Keratinocyte (primary cell): Measurements from ENCODE around the gene PHLPP1. TPM values are rescaled to one million over a fixed set of nuclear protein-coding genes. Genes with fewer than 3 reads are reported as not detected.

ENCODE experiments used
- DNase-seq: peaks from one replicate; pipeline ENCODE4 v3.0.0-alpha.2; 2011; ENCODE audit warnings: low read depth, missing footprints, low spot score
- FAIRE-seq: peaks from 2 replicates; lab custom pipeline; 2011; peaks lifted over from hg19 to GRCh38; lab: Jason Lieb, UNC
- H2AFZ ChIP-seq: 2 replicates; pipeline ENCODE4 v1.6.0; 2012; ENCODE audit warnings: low read length, control low read depth, inconsistent platforms; ENCODE audit not compliant: control insufficient read depth
- H3K27ac ChIP-seq: 2 replicates; pipeline ENCODE4 v1.5.1; 2011; ENCODE audit warnings: low read length; ENCODE audit not compliant: control insufficient read depth, insufficient read depth
- H3K27me3 ChIP-seq: 3 replicates; pipeline ENCODE4 v1.6.0; 2011; ENCODE audit warnings: low read length; ENCODE audit not compliant: control insufficient read depth, insufficient read depth; ENCODE audit errors: extremely low read depth
- H3K36me3 ChIP-seq, 2 experiments: 2 replicates in 1 of 2; 3 replicates in 1 of 2; pipeline ENCODE4 v1.5.1; 2011; ENCODE audit warnings: low read length in 2 of 2, mild to moderate bottlenecking in 1 of 2; ENCODE audit not compliant: control insufficient read depth in 2 of 2, insufficient read depth in 2 of 2; ENCODE audit errors: extremely low read depth in 1 of 2
- H3K4me1 ChIP-seq: 3 replicates; pipeline ENCODE4 v1.5.1; 2011; ENCODE audit warnings: low read length; ENCODE audit not compliant: control insufficient read depth, insufficient read depth; ENCODE audit errors: extremely low read depth
- H3K4me2 ChIP-seq: 3 replicates; pipeline ENCODE4 v1.6.0; 2011; ENCODE audit warnings: low read depth, low read length; ENCODE audit not compliant: control insufficient read depth, insufficient read depth; ENCODE audit errors: extremely low read depth
- H3K4me3 ChIP-seq, 3 experiments: fragments of 200-600 bp in 1 of 3; sonication (generic) in 1 of 3; 2 replicates in 2 of 3; 3 replicates in 1 of 3; pipeline ENCODE4 v1.5.1; 2011 to 2016; ENCODE audit warnings: low read length in 3 of 3, mild to moderate bottlenecking in 3 of 3, control low read depth in 2 of 3, inconsistent platforms in 1 of 3, low read depth in 1 of 3, mixed read lengths in 1 of 3, mixed run types in 1 of 3, moderate library complexity in 1 of 3; ENCODE audit not compliant: control insufficient read depth in 2 of 3, insufficient read depth in 2 of 3; ENCODE audit errors: extremely low read depth in 1 of 3
- H3K79me2 ChIP-seq: 2 replicates; pipeline ENCODE4 v1.6.0; 2012; ENCODE audit warnings: low read length; ENCODE audit not compliant: control insufficient read depth, insufficient read depth
- H3K9ac ChIP-seq: 3 replicates; pipeline ENCODE4 v1.6.0; 2011; ENCODE audit warnings: low read length; ENCODE audit not compliant: control insufficient read depth, insufficient read depth; ENCODE audit errors: extremely low read depth
- H3K9me1 ChIP-seq: 3 replicates; pipeline ENCODE4 v1.6.0; 2011; ENCODE audit warnings: low read length; ENCODE audit not compliant: control insufficient read depth, insufficient read depth; ENCODE audit errors: extremely low read depth
- H3K9me3 ChIP-seq: 2 replicates; pipeline ENCODE4 v1.5.1; 2012; ENCODE audit warnings: low read depth, low read length; ENCODE audit not compliant: control insufficient read depth
- H4K20me1 ChIP-seq: 3 replicates; pipeline ENCODE4 v1.6.0; 2011; ENCODE audit warnings: low read length; ENCODE audit not compliant: control insufficient read depth, insufficient read depth; ENCODE audit errors: extremely low read depth
- EZH2 ChIP-seq: IDR thresholded peaks from one replicate; pipeline ENCODE4 v1.6.1; 2012; ENCODE audit warnings: inconsistent platforms, mild to moderate bottlenecking, low read length, moderate library complexity
- dilution Hi-C: fragments of 300-500 bp; cut with MboI; formaldehyde crosslinking; loops from one replicate; pipeline ENCODE4 v1.7.0; 2020; ENCODE audit warnings: low sequenced_read_pairs; ENCODE audit not compliant: extremely low pct_ligation_motif_present
- polyA plus RNA-seq, 5 experiments: library from polyadenylated mRNA; depleted of rRNA in 3 of 5; stranded (reverse) in 3 of 5; stranded (forward) in 1 of 5; unstranded in 1 of 5; fragments of >200 nt; gene quantifications; 1 replicate in 1 of 5; 2 replicates in 3 of 5; 3 replicates in 1 of 5; pipeline versions ENCODE4 v1.2.1 to v1.2.3, GENCODE V29; 2011 to 2012; ENCODE audit warnings: missing spikeins in 2 of 5, low read depth in 1 of 5, low replicate concordance in 1 of 5
- TF ChIP-seq, protein P1 (sequence below), 3 experiments: IDR thresholded peaks in 1 of 3; conservative IDR thresholded peaks in 1 of 3; optimal IDR thresholded peaks in 1 of 3; 2 replicates in 2 of 3; 3 replicates in 1 of 3; pipeline versions ENCODE3 to v1.5.1; 2011; ENCODE audit warnings: low read length in 3 of 3, mild to moderate bottlenecking in 3 of 3, moderate library complexity in 2 of 3, control low read depth in 1 of 3, inconsistent platforms in 1 of 3; ENCODE audit not compliant: insufficient read depth in 2 of 3; ENCODE audit errors: extremely low read depth in 1 of 3

Gene PHLPP1
- polyA plus RNA-seq, 1 donor (not counting 4 experiments of a cell fraction or from before 2014, with no cell fraction given): 8.4 TPM

DNA sequence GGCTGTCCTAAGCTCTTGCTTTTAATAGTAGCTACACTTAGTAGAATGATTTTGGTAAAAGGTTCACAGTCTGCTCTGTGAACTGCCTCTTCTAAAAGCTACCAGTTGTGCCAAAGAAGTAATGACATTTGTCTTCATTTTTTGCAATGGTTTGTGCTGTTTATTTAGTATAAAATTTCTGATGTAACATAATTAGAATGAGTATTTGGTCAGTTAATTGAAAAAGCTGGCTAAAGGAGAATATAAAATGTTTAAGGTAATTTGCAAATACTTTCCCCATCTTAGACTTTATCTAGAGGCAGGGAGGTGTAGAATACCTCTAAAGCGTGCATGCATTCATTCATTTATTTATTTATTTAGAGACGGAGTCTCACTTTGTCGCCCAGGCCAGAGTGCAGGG, 71.3 kb downstream of the PHLPP1 start:
- Histone ChIP-seq H3K4me3 (no peak overlapping the region), H3K9me1 (no peaks in the 10 kb centered on the region), H3K27me3 (no peaks in the 10 kb centered on the region), H3K4me1 (peaks cover 24% of the 10 kb centered on the region), H3K79me2 (peaks cover 22% of the 10 kb centered on the region), H3K4me2 (no peak overlapping the region), H2AFZ (no peak overlapping the region), H3K9me3 (no peaks in the 10 kb centered on the region), H4K20me1 (no peaks in the 10 kb centered on the region), H3K9ac (no peak overlapping the region), H3K27ac (no peak overlapping the region), H3K36me3 (no peaks in the 10 kb centered on the region)
- dilution Hi-C loops: no loop called here
- DNase-seq (no peak), FAIRE-seq (no peak)
- no peak for TF ChIP-seq EZH2
- TF ChIP-seq, protein P1, sequence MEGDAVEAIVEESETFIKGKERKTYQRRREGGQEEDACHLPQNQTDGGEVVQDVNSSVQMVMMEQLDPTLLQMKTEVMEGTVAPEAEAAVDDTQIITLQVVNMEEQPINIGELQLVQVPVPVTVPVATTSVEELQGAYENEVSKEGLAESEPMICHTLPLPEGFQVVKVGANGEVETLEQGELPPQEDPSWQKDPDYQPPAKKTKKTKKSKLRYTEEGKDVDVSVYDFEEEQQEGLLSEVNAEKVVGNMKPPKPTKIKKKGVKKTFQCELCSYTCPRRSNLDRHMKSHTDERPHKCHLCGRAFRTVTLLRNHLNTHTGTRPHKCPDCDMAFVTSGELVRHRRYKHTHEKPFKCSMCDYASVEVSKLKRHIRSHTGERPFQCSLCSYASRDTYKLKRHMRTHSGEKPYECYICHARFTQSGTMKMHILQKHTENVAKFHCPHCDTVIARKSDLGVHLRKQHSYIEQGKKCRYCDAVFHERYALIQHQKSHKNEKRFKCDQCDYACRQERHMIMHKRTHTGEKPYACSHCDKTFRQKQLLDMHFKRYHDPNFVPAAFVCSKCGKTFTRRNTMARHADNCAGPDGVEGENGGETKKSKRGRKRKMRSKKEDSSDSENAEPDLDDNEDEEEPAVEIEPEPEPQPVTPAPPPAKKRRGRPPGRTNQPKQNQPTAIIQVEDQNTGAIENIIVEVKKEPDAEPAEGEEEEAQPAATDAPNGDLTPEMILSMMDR (optimal IDR thresholded peaks at IDR 0.05 in 1 of 3, IDR thresholded peaks at IDR 0.05 in 1 of 3, conservative IDR thresholded peaks at IDR 0.05 in 1 of 3; ENCODE audit: extremely low read depth in 1 of 3, insufficient read depth in 2 of 3, low read length in 3 of 3): no peak

DNA sequence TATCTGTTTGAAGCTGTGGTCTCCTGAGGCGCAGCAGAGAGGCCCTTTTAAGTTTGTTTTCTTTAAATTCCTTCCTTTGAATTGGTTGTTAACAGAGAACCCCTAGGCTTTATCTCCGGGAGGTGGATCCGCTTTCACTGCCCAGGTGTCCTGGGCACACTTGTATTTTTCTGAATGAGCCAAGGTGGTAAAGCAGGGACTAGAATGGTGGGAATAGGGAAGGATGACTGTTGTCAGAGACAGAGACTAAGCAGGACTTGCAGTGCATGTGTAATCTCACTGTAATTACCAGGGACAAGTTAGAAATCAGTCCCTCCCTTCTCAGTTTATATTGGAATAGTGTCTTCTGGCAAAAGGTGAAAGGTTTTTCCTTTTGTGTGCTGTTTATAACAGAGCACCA, 72.8 kb downstream of the PHLPP1 start:
- no peak for DNase-seq
- no peaks in the 10 kb centered on the region for H3K27me3 ChIP-seq
- no peak overlapping the region for H3K9ac ChIP-seq
- H3K4me3 ChIP-seq: no peak overlapping the region
- FAIRE-seq: no peak
- TF ChIP-seq, protein P1 (optimal IDR thresholded peaks at IDR 0.05 in 1 of 3, IDR thresholded peaks at IDR 0.05 in 1 of 3, conservative IDR thresholded peaks at IDR 0.05 in 1 of 3; ENCODE audit: extremely low read depth in 1 of 3, insufficient read depth in 2 of 3, low read length in 3 of 3): no peak
- no peak for TF ChIP-seq EZH2
- dilution Hi-C loops: no loop called here
- no peaks in the 10 kb centered on the region for H3K9me1 ChIP-seq
- H3K36me3 ChIP-seq: no peaks in the 10 kb centered on the region
- no peaks in the 10 kb centered on the region for H4K20me1 ChIP-seq
- H3K79me2 ChIP-seq: peaks cover 30% of the 10 kb centered on the region
- H2AFZ ChIP-seq: no peak overlapping the region
- peaks cover 15% of the 10 kb centered on the region for H3K4me1 ChIP-seq
- no peaks in the 10 kb centered on the region for H3K9me3 ChIP-seq
- no peak overlapping the region for H3K4me2 ChIP-seq
- no peak overlapping the region for H3K27ac ChIP-seq
